HFF-Myc (cell line): ENCODE measurements around the gene NCKAP1.
"Not testable (repeated sequence)": the region's sequence is repeated elsewhere in the genome, so short reads cannot be mapped to it uniquely, and the experiment has no call there.

Source experiments
- DNase-seq: peaks from one replicate; pipeline ENCODE4 v3.0.0-alpha.2; 2011; ENCODE audit warnings: low read depth; ENCODE audit errors: extremely low read depth
- H3K4me3 ChIP-seq: replicated peaks from 2 replicates; pipeline ENCODE4 v1.5.1; 2011; ENCODE audit warnings: low read depth, mild to moderate bottlenecking, control low read depth, low read length
- TF ChIP-seq, protein P1 (sequence below): IDR thresholded peaks from 2 replicates; pipeline ENCODE4 v1.5.1; 2012; ENCODE audit warnings: mild to moderate bottlenecking, low read depth, low read length, control low read depth; ENCODE audit errors: missing control alignments

NCKAP1 gene

GRCh38 chr2:182968493-182968892, 69.8 kb downstream of the NCKAP1 start:
- no peak for DNase-seq
- TF ChIP-seq, protein P1, sequence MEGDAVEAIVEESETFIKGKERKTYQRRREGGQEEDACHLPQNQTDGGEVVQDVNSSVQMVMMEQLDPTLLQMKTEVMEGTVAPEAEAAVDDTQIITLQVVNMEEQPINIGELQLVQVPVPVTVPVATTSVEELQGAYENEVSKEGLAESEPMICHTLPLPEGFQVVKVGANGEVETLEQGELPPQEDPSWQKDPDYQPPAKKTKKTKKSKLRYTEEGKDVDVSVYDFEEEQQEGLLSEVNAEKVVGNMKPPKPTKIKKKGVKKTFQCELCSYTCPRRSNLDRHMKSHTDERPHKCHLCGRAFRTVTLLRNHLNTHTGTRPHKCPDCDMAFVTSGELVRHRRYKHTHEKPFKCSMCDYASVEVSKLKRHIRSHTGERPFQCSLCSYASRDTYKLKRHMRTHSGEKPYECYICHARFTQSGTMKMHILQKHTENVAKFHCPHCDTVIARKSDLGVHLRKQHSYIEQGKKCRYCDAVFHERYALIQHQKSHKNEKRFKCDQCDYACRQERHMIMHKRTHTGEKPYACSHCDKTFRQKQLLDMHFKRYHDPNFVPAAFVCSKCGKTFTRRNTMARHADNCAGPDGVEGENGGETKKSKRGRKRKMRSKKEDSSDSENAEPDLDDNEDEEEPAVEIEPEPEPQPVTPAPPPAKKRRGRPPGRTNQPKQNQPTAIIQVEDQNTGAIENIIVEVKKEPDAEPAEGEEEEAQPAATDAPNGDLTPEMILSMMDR: no peak

DNA sequence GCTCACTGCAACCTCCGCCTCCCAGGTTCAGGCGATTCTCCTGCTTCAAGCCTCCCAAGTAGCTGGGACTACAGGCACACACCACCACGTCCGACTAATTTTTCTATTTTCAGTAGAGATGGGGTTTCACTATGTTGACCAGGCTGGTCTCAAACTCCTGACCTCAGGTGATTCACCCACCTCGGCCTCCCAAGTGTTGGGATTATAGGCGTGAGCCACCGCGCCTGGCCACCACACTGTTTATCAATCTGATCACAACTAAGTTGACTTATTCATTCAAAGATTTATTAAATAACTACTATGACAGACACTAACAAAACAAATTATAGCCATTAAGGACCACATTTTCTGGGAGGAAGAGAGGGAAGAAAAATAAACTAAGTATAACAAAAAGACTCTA, 71.9 kb downstream of the NCKAP1 start:
- H3K4me3 ChIP-seq, DNase-seq: not testable (repeated sequence)

More at GRCh38 chr2:182968493-182968892, 69.8 kb downstream of the NCKAP1 start:
- no peak overlapping the region for H3K4me3 ChIP-seq

GRCh38 chr2:182962641-182963040, 75.6 kb downstream of the NCKAP1 start:
- no peak for DNase-seq
- H3K4me3 ChIP-seq: no peak overlapping the region
- TF ChIP-seq, protein P1: no peak

- not testable (repeated sequence) for H3K4me3 ChIP-seq, DNase-seq
Observed at GRCh38 chr2:182960869-182961268, 77.4 kb downstream of the NCKAP1 start.

GRCh38 chr2:182954789-182955188, 83.5 kb downstream of the NCKAP1 start:
- DNase-seq: no peak
- TF ChIP-seq, protein P1: no peak
- no peak overlapping the region for H3K4me3 ChIP-seq

GRCh38 chr2:182952741-182953450, 85.4 kb downstream of the NCKAP1 start:
- TF ChIP-seq, protein P1: no peak
- H3K4me3 ChIP-seq: no peak overlapping the region
- no peak for DNase-seq

- H3K4me3 ChIP-seq: no peak overlapping the region
- TF ChIP-seq, protein P1: no peak
- no peak for DNase-seq
Observed at GRCh38 chr2:182951948-182952663, 86.2 kb downstream of the NCKAP1 start.
